Posterior vena cava (tissue), 2 donors: ENCODE measurements around the gene ATP1A4. TPM values are rescaled to one million over a fixed set of nuclear protein-coding genes. Genes with fewer than 3 reads are reported as not detected.

Source experiments
- total RNA-seq, 2 donors: library from RNA; stranded (reverse); fragmentation: NEBNext Ultra II Directional; extraction: Animal tissue kit (Norgen Biotek cat#: 25700); gene quantifications; one replicate each; pipeline ENCODE4 v1.2.1, GENCODE V29; 2021
- donor health status: DM: yes; HTN: yes; CAD: no.
- donor health status: DM: yes; HTN: yes; CAD: no.

The ATP1A4 gene
- total RNA-seq, 2 donors from 2014 or later: not detected

Other genes starting within 250 kb of the ATP1A4 start
- gene TAGLN2, start 226.1 kb upstream of the ATP1A4 start, total RNA-seq: 100 to 1,000 TPM; 237 to 244 TPM
- under 1 TPM; 0.10 to 0.42 TPM for gene IGSF9, start 206.0 kb upstream of the ATP1A4 start, total RNA-seq
- gene SLAMF9, start 197.4 kb upstream of the ATP1A4 start, total RNA-seq: under 1 TPM in 1 of 2 donors, not detected in 1; 0.38 TPM
- gene PIGM, start 119.6 kb upstream of the ATP1A4 start, total RNA-seq: 1 to 10 TPM; 5.5 to 6.3 TPM
- under 1 TPM in 1 of 2 donors, not detected in 1; 0.19 TPM for gene KCNJ10, start 81.4 kb upstream of the ATP1A4 start, total RNA-seq
- not detected for gene KCNJ9, start 70.1 kb upstream of the ATP1A4 start, total RNA-seq
- gene IGSF8, start 53.0 kb upstream of the ATP1A4 start, total RNA-seq: 10 to 100 TPM; 16.0 to 17.4 TPM
- 10 to 100 TPM in 1 of 2 donors, 1 to 10 TPM in 1; 4.1 to 10.8 TPM for gene ATP1A2, start 35.8 kb upstream of the ATP1A4 start, total RNA-seq
- 10 to 100 TPM in 1 of 2 donors, 1 to 10 TPM in 1; 4.5 to 10.4 TPM for gene CASQ1, start 39.0 kb downstream of the ATP1A4 start, total RNA-seq
- 100 to 1,000 TPM; 299 to 410 TPM for gene PEA15, start 53.8 kb downstream of the ATP1A4 start, total RNA-seq
- gene DCAF8, start 110.9 kb downstream of the ATP1A4 start, total RNA-seq: 10 to 100 TPM; 95.3 to 95.5 TPM
- 10 to 100 TPM; 54.0 to 60.0 TPM for gene PEX19, start 133.5 kb downstream of the ATP1A4 start, total RNA-seq
- gene COPA, start 191.6 kb downstream of the ATP1A4 start, total RNA-seq: 100 to 1,000 TPM; 165 to 172 TPM
- 10 to 100 TPM; 57.3 to 78.9 TPM for gene NCSTN, start 191.8 kb downstream of the ATP1A4 start, total RNA-seq
- under 1 TPM in 1 of 2 donors, not detected in 1; 0.14 TPM for gene NHLH1, start 215.5 kb downstream of the ATP1A4 start, total RNA-seq
- 1 to 10 TPM; 2.0 to 2.4 TPM for gene VANGL2, start 249.0 kb downstream of the ATP1A4 start, total RNA-seq